Panc1 (cell line): Measurements from ENCODE around the gene PC.

Experiments used
- CTCF ChIP-seq: fragments of 450-650 bp; IDR thresholded peaks from 2 replicates; pipeline ENCODE4 v1.5.1; 2017; ENCODE audit warnings: mild to moderate bottlenecking
- POLR2AphosphoS5 ChIP-seq: IDR thresholded peaks from 2 replicates; pipeline ENCODE4 v1.6.1; 2012; ENCODE audit warnings: mild to moderate bottlenecking, low read depth, low read length, moderate library complexity
- TCF7L2 ChIP-seq: IDR thresholded peaks from 2 replicates; pipeline ENCODE4 v1.6.1; 2011; ENCODE audit warnings: mild to moderate bottlenecking, low read depth, low read length, inconsistent platforms
- TF ChIP-seq, protein P1 (sequence below), 2 experiments: IDR thresholded peaks; 2 replicates each; pipeline ENCODE4 v1.6.1; 2011 to 2012; ENCODE audit warnings: low read depth in 2 of 2, control low read depth in 1 of 2, low read length in 1 of 2, mild to moderate bottlenecking in 1 of 2, moderate library complexity in 1 of 2; ENCODE audit not compliant: insufficient read depth in 1 of 2

DNA sequence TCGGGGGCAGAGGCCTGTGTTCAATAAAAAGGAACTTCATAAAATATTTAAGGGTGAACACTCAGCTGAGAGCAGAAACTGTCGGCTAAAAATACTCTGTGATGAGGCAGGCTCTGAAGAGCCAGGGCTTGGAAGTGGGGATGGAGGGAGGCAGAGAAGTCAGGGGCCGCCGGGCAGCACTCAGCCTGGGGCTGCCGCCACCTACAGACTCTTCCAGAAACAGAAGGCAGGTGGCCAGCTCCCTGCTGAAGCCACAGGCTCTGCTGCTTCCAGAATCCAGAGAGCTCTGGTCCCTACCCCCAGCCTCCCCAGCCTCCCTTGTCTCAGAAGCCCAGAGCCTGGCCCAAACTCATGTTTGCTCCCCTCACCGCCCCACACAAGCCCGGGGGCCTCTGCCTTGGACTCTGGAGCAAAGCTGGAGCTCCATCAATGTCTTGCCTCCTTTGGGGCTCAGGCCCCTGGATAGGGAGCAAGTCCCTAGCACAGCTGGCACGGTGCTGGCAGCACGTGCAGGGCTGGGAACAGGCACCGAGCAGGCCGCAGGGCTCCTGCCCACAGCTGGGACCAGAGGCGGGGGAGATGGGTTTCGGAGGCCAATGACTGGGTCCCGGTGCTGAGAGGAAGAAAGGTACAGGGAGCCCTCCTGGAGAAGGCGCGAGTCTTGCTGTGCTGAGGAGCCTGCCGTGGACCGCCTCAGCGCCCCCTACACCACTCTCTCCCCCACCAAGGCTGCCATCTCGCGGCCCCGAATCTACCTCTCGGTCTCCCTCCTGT lies 93.1 kb downstream of the PC start:
- TF ChIP-seq CTCF: no peak; the same call in 1 of the 2 replicates
- TF ChIP-seq POLR2AphosphoS5: no peak
- TF ChIP-seq, protein P1, sequence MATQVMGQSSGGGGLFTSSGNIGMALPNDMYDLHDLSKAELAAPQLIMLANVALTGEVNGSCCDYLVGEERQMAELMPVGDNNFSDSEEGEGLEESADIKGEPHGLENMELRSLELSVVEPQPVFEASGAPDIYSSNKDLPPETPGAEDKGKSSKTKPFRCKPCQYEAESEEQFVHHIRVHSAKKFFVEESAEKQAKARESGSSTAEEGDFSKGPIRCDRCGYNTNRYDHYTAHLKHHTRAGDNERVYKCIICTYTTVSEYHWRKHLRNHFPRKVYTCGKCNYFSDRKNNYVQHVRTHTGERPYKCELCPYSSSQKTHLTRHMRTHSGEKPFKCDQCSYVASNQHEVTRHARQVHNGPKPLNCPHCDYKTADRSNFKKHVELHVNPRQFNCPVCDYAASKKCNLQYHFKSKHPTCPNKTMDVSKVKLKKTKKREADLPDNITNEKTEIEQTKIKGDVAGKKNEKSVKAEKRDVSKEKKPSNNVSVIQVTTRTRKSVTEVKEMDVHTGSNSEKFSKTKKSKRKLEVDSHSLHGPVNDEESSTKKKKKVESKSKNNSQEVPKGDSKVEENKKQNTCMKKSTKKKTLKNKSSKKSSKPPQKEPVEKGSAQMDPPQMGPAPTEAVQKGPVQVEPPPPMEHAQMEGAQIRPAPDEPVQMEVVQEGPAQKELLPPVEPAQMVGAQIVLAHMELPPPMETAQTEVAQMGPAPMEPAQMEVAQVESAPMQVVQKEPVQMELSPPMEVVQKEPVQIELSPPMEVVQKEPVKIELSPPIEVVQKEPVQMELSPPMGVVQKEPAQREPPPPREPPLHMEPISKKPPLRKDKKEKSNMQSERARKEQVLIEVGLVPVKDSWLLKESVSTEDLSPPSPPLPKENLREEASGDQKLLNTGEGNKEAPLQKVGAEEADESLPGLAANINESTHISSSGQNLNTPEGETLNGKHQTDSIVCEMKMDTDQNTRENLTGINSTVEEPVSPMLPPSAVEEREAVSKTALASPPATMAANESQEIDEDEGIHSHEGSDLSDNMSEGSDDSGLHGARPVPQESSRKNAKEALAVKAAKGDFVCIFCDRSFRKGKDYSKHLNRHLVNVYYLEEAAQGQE (IDR thresholded peaks at IDR 0.05; ENCODE audit: insufficient read depth in 1 of 2, low read depth in 2 of 2, low read length in 1 of 2): no peak
- TF ChIP-seq TCF7L2: no peak
